HG02870 (cell line): ENCODE measurements around the gene FMN2.

Source experiments
- ATAC-seq: cut with Tn5 transposase; IDR thresholded peaks from one replicate; pipeline ENCODE4 v1.9.1; 2021; ENCODE audit warnings: mild to moderate bottlenecking, moderate library complexity; ENCODE audit not compliant: unreplicated experiment

FMN2 gene

DNA sequence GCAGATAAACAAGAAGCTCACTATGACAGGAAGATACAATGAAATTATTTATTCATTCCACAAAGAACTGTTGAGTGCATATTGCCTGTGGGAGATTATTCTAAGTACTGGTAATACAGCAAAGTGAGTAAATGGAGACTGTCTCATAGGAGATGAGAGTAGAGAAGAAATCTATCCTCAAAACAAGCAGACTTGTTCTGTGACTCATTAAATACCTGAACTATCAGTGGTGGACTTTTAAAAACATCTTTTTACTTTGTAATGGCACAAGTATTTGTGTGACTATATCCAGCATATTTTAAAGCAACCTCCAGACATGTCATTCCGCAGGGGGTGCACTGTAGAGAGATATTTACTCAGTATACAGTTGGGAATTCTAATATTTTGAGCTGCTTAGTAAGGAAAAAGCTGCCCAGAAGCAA lies 259.2 kb downstream of the FMN2 start:
- no peak for ATAC-seq

- no peak for ATAC-seq
Measured at GRCh38 chr1:240351690-240352089, 260.0 kb downstream of the FMN2 start.

GRCh38 chr1:240352769-240353168 lies 261.1 kb downstream of the FMN2 start:
- no peak for ATAC-seq

DNA sequence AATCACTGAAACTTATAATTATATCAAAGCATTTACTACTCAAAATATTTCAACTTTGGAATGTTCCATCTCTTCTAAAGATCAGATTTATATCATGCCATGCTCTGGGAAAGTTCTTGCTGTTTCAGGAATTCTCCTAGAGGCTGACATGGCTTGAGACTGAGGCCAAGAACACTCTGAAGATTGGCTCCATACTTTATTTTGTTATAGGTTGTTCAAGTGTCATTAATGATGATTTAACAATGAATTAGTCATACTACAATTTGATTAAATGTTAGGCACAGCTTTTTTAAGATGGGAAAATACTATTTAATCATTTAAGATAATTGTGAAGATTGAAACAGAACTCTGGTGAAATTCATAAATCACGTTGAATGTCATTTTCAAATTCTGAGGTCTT lies 264.9 kb downstream of the FMN2 start:
- ATAC-seq: no peak

DNA sequence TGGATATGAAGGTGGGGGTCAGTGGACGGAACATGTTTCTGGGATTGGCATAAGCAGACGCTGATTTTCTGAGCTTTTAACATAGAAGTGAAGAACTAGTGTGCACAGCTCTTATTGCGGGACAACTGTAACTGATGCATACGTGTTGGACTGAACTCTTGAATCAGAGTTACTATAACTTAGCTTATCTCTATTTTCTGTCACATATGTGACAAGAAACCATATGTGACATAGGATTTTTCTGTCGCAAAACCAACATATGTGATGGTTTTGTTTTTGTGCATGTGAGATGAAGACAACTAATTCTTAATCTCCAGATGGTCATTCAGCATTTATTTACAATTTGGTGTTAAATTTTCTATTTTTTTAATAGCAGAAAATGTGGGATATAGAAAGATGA lies 270.4 kb downstream of the FMN2 start:
- no peak for ATAC-seq

GRCh38 chr1:240362826-240363225 lies 271.1 kb downstream of the FMN2 start:
- no peak for ATAC-seq

DNA sequence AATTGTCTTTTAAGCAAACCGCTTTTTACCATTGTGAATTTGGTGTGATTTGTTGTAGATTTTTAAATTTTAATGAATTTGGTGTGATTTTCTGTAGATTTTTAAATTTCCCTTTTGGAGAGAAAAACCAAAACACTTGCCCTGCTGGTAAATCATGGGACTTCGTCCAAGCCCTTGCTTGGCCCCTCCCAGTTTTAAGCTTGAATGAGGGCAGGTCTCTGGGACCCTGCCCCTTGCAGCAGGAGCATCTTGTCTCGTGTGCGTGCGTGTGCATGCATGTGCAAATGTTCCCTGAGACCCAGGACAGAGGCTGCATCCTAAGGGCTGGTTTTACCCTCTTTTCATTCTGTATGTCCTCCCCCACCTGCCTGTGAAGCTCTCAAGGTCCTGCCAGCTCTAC lies 271.6 kb downstream of the FMN2 start:
- no peak for ATAC-seq

DNA sequence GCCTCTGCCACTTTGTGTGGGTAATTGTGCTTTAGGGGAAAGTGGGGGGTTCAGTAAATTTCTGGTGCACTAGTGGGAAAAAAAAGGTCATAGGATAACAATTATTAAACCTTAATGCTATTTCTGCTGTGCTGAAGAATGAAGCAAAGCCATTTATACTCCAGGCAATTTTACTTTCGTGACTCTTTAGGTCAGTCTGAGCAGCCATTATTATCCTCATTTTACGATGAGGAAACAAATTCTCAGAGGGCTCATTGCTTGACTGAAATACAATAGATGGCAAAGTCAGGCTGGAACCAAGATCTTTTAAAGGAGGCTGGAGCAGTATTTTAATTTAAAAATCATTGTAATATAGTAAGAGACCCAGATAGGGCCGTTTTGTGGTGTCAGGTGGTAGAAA lies 272.2 kb downstream of the FMN2 start:
- ATAC-seq: no peak

DNA sequence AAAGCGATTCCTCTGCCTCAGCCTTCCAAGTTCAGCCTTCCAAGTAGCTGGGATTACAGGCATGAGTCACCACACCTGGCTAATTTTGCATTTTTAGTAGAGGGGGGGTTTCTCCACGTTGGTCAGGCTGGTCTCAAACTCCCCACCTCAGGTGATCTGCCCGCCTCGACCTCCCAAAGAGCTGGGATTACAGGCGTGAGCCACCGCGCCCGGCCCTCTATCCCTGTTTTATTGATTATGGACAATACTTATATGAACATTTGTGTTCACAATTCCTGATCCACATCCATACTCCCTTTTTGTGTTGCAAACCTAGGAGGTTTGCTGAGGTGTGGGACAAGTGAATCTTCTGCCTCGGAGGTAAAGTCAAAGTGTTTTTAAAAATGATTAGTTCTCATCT lies 275.0 kb downstream of the FMN2 start:
- no peak for ATAC-seq

DNA sequence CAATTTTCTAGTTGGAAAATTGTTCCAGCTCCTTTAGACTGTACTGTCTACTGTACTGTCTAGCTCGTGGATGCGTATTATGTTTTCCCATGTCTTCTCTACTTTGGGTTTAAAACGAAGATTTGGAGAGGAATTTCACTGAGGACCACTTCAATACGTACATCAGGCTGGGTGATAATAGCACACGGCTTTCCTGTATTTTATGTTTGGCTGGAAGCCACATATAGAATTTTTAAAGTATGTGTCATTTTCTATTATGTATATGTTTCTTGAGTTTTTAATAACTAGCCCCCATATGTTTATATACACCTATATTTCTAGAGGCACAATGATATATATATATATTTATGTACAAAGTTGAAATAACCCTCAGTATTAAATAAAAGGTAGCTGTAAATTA lies 293.9 kb downstream of the FMN2 start:
- no peak for ATAC-seq

GRCh38 chr1:240385985-240386978 lies 294.6 kb downstream of the FMN2 start:
- no peak for ATAC-seq

- ATAC-seq: no peak
Measured at GRCh38 chr1:240387051-240387450, 295.4 kb downstream of the FMN2 start.

DNA sequence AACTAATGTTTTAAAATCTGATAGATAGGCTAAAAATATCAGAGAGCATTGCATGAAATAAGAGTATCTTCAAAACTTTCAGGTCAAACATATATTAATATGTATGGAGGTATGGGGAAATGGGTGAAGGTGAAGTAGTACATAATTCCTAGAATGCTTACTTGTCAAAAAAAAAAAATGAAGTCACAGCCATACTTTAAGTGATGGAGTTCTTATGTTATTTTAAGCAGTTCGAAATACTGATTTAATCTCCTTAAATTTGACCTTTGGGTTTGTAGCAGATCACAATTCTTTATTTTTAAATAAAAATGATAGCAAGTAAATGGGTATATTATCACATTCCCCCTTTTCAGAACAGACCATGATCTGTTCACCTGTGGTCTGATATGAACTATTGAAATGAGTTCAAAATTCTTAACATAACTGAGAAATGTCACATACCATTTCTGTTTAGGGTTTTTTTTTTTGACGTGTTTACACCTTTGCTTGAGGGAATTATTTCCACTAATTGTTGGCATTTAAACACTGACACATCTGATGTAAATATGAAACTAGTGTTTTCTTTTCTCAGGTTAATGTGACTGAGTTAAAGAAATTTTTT lies 300.1 kb downstream of the FMN2 start:
- no peak for ATAC-seq

GRCh38 chr1:240394353-240394752 lies 302.7 kb downstream of the FMN2 start:
- ATAC-seq: no peak

GRCh38 chr1:240395336-240395735 lies 303.7 kb downstream of the FMN2 start:
- no peak for ATAC-seq

GRCh38 chr1:240399381-240399780 lies 307.7 kb downstream of the FMN2 start:
- no peak for ATAC-seq

- ATAC-seq: no peak
Measured at GRCh38 chr1:240401731-240402130, 310.0 kb downstream of the FMN2 start.

- ATAC-seq: no peak
Measured at GRCh38 chr1:240402326-240402725, 310.6 kb downstream of the FMN2 start.

GRCh38 chr1:240404286-240404685 lies 312.6 kb downstream of the FMN2 start:
- ATAC-seq: no peak

DNA sequence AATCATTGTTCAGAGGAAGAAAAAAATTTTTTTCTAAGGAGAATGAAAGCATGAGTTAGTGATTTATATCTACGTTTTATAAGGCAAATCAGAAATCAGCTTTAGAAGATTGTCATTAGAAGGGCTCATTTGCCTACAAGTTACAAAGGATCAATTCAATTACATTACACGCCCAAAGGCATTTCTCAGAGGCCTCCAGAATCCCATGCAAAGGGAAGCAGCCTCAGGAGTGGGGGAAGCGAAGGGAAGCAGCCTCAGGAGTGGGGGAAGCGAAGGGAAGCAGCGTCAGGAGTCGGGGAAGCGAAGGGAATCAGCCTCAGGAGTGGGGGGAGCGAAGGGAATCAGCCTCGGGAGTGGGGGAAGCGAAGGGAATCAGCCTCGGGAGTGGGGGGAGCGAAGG lies 314.1 kb downstream of the FMN2 start:
- ATAC-seq: no peak

DNA sequence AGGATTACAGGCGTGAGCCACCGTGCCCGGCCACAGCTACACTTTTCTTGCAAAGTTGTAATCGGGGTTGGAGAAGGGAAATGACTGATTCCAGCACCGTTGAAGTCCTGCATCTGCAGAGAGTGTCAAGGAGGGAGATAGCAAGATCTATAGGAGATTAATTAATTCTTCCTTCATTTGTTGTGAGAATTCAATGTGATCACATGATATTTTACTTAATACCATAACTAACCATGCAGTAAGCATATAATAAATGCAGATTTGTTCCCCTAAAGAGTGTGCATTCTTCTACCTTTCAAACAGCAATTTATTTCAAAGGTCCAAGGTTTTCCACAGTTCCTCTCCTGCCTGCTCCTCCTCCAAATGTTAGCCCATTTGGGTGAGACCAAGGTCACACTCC lies 315.7 kb downstream of the FMN2 start:
- ATAC-seq: no peak

DNA sequence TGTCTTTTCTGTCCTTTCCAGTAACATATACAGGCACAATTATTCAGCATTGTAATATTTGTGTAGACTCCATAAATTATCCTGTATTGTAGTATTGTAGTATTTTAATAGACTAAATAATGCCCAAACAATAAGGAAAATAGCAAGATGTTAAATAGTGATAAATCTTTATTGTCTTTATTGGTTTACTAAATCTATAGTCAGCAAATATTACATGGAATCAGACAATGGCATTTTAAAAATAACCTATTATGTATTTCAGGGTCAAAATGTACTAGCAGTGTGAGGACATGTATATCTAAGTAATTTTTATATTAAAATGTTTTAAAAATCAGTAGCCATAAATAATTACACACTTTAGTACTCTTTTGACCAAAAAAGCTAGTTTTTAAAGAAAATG lies 317.9 kb downstream of the FMN2 start:
- ATAC-seq: no peak
